HG03159 (cell line): ENCODE measurements around the gene MED13.
"Not testable (repeated sequence)": the region's sequence is repeated elsewhere in the genome, so short reads cannot be mapped to it uniquely, and the experiment has no call there.

ENCODE experiments used
- ATAC-seq: cut with Tn5 transposase; IDR thresholded peaks from one replicate; pipeline ENCODE4 v1.9.1; 2021; ENCODE audit warnings: mild to moderate bottlenecking, moderate library complexity; ENCODE audit not compliant: unreplicated experiment

MED13 gene

GRCh38 chr17:61927208-61928100, 137.6 kb downstream of the MED13 start, which contains the start of gene INTS2:
INTS2 (minus strand) TSS chr17:61927982; CDS start chr17:61926644, 1,338 bp downstream.
- ATAC-seq: peak; percentile 81

DNA sequence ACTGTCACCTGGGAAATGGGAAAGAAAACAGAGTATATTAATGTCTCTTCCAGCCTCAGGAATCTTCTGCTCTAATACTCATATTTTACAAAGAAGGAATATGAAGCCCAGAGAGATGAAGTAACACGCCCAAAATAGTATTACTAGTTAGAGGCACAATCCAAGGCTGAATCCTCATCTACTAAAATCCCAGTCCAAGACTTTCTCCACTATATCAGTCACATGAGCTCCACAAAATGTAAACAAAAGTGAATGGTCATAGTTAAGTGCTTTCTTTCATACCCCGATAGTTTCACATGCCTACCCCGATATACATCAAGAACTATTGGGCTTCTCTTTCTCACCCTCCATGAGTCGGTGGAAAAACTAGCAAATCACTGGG, 138.3 kb downstream of the MED13 start:
- ATAC-seq: no peak

- not testable (repeated sequence) for ATAC-seq
These were observed 149.9 kb downstream of the MED13 start for GRCh38 chr17:61915162-61915561.

DNA sequence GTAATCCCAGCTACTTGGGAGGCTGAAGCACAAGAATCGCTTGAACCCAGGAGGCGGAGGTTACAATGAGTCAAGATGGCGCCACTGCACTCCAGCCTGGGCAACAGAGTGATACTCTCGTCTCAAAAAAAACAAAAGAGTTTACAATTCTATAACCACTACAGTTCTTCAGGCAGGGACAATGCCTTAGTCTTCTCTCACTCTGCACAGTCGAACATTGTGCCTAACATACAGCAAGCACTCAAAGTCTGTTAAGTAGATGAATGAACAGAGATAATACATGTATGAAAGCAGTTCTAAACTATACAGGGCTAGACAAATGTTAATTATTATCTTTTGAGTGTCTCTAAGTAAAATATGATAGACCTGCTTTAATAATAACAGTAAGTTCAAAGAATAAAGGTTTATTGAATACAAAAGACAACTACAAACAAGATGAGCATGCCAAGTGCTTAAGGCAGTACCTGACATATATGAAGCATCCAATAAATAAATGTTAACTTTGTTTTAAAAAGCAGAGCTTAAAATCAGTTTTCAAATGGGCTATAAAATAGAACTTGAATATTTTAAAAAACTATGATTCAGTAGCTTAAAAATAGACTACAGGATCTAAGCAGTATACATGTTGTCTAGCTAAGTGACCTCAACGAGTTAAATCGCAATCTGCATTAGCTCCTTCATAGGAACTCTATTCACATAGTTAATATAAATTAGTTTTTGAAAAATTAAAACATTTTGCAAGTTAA, 156.6 kb downstream of the MED13 start:
- ATAC-seq: no peak

DNA sequence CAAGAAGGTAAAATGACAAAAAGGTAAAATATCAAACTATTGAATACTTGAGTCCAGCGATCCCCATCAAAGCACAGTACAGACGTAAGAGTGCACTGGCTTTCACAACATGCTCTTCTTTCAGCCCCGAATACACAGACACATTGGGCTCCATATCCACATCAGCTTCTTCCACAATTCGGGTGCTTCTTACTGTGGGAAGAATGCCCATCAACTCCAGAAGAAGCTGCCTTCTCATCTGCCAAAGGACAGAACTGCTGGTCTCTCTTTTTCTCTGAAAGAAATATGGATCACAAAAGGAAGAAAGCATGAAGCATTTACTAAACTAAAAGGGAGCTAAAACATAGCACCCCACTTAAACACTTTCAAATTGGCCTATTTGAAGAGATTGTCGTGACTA, 157.7 kb downstream of the MED13 start:
- no peak for ATAC-seq

DNA sequence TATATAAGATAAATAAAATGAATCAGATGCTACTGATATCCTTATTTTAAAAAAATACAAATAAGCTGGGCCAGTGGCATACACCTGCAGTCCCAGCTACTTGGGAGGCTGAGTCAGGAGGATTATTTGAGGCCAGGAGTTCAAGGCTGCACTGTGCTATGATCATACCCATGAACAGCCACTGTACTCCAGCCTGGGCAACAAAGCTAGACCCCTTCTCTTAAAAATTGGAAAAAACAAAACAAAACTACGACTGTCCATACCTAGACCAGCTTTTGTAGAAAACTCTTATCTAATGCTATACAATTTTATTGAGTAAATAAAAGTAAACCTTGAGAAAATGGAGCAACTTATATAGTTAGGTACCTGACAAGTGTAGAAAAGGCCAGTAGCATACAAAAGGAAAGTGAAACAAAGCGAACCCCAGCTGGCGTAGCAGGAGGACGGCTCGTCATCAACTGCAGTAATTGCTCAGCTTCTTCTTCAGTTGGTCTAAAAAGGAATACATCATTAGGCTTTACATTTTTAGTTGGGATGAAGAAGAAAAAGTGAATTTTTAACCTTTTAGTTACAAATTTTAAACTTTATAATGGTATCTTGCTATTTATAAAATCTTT, 160.9 kb downstream of the MED13 start:
- peak; percentile 94 for ATAC-seq

GRCh38 chr17:61903251-61903650, 161.8 kb downstream of the MED13 start:
- no peak for ATAC-seq

DNA sequence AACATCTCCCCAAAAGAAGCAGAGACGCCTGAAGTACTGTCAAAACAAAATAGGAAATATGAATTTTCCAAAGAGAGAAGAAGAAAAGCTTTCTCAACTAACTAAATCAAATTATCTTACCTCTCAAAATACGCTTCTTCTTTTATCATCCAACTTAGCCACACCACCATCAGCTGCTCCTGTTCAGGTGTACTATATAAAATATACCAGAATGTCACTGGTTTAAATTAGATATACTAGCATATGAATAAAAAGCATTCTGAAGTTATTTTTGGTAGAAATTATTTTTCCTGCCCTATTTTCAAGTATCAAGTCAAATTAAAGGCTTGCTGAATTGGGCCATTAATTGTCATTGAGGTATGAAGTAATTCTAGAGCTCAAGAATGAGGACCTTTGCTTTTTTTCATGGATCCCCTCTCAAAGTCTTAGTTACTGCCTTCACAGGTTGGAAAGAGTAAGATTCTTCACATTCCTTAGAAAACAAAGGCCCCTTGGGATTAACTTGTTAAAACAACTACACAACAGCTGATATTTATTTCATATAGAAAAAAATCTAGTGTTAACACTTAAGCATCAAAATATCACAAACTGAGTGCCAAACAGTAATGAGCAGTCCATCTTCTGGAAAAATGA, 167.4 kb downstream of the MED13 start:
- no peak for ATAC-seq

GRCh38 chr17:61895391-61895790, 169.7 kb downstream of the MED13 start:
- no peak for ATAC-seq

GRCh38 chr17:61894310-61894709, 170.8 kb downstream of the MED13 start:
- ATAC-seq: not testable (repeated sequence)
